ENCODE measurements around the gene PTGR2. TPM values are rescaled to one million over a fixed set of nuclear protein-coding genes. Genes with fewer than 3 reads are reported as not detected.

Gene PTGR2
- total and polyA plus RNA-seq, 2 experiments from 2014 or later: 7.1 to 11.7 TPM

GRCh38 chr14:73884438-73885190, 33.0 kb downstream of the PTGR2 start:
- peaks cover 16% of the 10 kb centered on the region for H3K4me1 ChIP-seq (ENCODE audit: insufficient read depth)
- no peaks in the 10 kb centered on the region for H3K36me3 ChIP-seq (replicated peaks; ENCODE audit: insufficient read depth, low read depth)
- no peaks in the 10 kb centered on the region for H3K27me3 ChIP-seq
- peaks cover 41% of the 10 kb centered on the region for H3K79me2 ChIP-seq
- no peak overlapping the region for H3K27ac ChIP-seq
- H3K9me2 ChIP-seq (replicated peaks; ENCODE audit: insufficient read depth): no peaks in the 10 kb centered on the region
- H2AFZ ChIP-seq: no peak overlapping the region
- WGBS (ENCODE audit: low lambda C conversion rate, missing lambda C conversion rate): 76% methylated on average over 8 of the region's 8 CpGs
- DNase-seq (ENCODE audit: low spot score): no peak
- no peak for TF ChIP-seq EZH2 (IDR thresholded peaks at IDR 0.05; ENCODE audit: borderline replicate concordance)
- H3K4me3 ChIP-seq: no peak overlapping the region
- no peak overlapping the region for H3K4me2 ChIP-seq
- H4K20me1 ChIP-seq (ENCODE audit: insufficient read depth, poor library complexity, severe bottlenecking): peaks cover 16% of the 10 kb centered on the region
- H3K9me3 ChIP-seq (ENCODE audit: low read depth): no peaks in the 10 kb centered on the region

- H3K4me1 ChIP-seq (ENCODE audit: insufficient read depth): peaks cover 16% of the 10 kb centered on the region
- no peaks in the 10 kb centered on the region for H3K9me2 ChIP-seq (replicated peaks; ENCODE audit: insufficient read depth)
- H4K20me1 ChIP-seq (ENCODE audit: insufficient read depth, poor library complexity, severe bottlenecking): peaks cover 34% of the 10 kb centered on the region
- WGBS (ENCODE audit: low lambda C conversion rate, missing lambda C conversion rate): under 1% methylated on average over 60 of the region's 65 CpGs
- peak within 1 kb of the TSS; percentile 94 for H3K27ac ChIP-seq
- no peaks in the 10 kb centered on the region for H3K36me3 ChIP-seq (replicated peaks; ENCODE audit: insufficient read depth, low read depth)
- H3K9me3 ChIP-seq (ENCODE audit: low read depth): no peaks in the 10 kb centered on the region
- peak within 1 kb of the TSS; percentile 83 for H2AFZ ChIP-seq
- H3K4me2 ChIP-seq: peak within 1 kb of the TSS; percentile 81
- peak within 1 kb of the TSS; percentile 74 for H3K4me3 ChIP-seq
- peak; percentile 96 for DNase-seq (ENCODE audit: low spot score)
- peaks cover 62% of the 10 kb centered on the region for H3K79me2 ChIP-seq
- H3K27me3 ChIP-seq: no peaks in the 10 kb centered on the region
- TF ChIP-seq EZH2phosphoT487 (IDR thresholded peaks at IDR 0.05; ENCODE audit: low read depth, severe bottlenecking, unreplicated experiment): no peak
- TF ChIP-seq CTCF (IDR thresholded peaks at IDR 0.05; ENCODE audit: poor library complexity): no peak
- TF ChIP-seq EZH2 (IDR thresholded peaks at IDR 0.05; ENCODE audit: borderline replicate concordance): no peak
Observed at GRCh38 chr14:73886449-73887317, 35.1 kb downstream of the PTGR2 start, which contains the start of gene ZNF410. Gene ZNF410, plus strand, starts transcription at chr14:73886859. Its CDS starts 5,317 bp downstream, at chr14:73892176.

GRCh38 chr14:73887318-73887616, 35.6 kb downstream of the PTGR2 start:
- no peak for DNase-seq (ENCODE audit: low spot score)
- WGBS (ENCODE audit: low lambda C conversion rate, missing lambda C conversion rate): 1% methylated on average over 7 of the region's 7 CpGs
- no peak for TF ChIP-seq CTCF (IDR thresholded peaks at IDR 0.05; ENCODE audit: poor library complexity)
- TF ChIP-seq EZH2phosphoT487 (IDR thresholded peaks at IDR 0.05; ENCODE audit: low read depth, severe bottlenecking, unreplicated experiment): no peak
- Histone ChIP-seq H4K20me1 (ENCODE audit: insufficient read depth, poor library complexity, severe bottlenecking) (peaks cover 39% of the 10 kb centered on the region), H3K36me3 (replicated peaks; ENCODE audit: insufficient read depth, low read depth) (no peaks in the 10 kb centered on the region), H3K4me2 (peak overlapping the region; percentile 81), H2AFZ (peak overlapping the region; percentile 83), H3K4me1 (ENCODE audit: insufficient read depth) (peaks cover 16% of the 10 kb centered on the region), H3K9me2 (replicated peaks; ENCODE audit: insufficient read depth) (no peaks in the 10 kb centered on the region), H3K9me3 (ENCODE audit: low read depth) (no peaks in the 10 kb centered on the region), H3K79me2 (peaks cover 68% of the 10 kb centered on the region), H3K4me3 (peak overlapping the region; percentile 74), H3K27me3 (no peaks in the 10 kb centered on the region), H3K27ac (peak overlapping the region; percentile 94)

Data from hepatocyte (in vitro differentiated cells).